Fibroblast of lung (primary cell): Measurements from ENCODE around the gene ANKRD6. TPM values are rescaled to one million over a fixed set of nuclear protein-coding genes. Genes with fewer than 3 reads are reported as not detected.

Source experiments
- DNase-seq, 2 donors: peaks; one replicate each; pipeline versions ENCODE4 v3.0.0 to v3.0.0-alpha.2; 2010; ENCODE audit warnings: low read depth in 2 of 2
- H2AFZ ChIP-seq: 2 replicates; pipeline ENCODE4 v1.5.1; 2012; ENCODE audit warnings: low read length, control low read depth, inconsistent platforms
- H3K27ac ChIP-seq: 2 replicates; pipeline ENCODE4 v1.5.1; 2011; ENCODE audit warnings: low read length, control low read depth; ENCODE audit not compliant: insufficient read depth
- H3K27me3 ChIP-seq: 2 replicates; pipeline ENCODE4 v1.5.1; 2011; ENCODE audit warnings: mild to moderate bottlenecking, low read length; ENCODE audit not compliant: control insufficient read depth, insufficient read depth
- H3K36me3 ChIP-seq: 2 replicates; pipeline ENCODE4 v1.5.1; 2011; ENCODE audit warnings: low read length; ENCODE audit not compliant: control insufficient read depth, insufficient read depth
- H3K4me1 ChIP-seq: 2 replicates; pipeline ENCODE4 v1.5.1; 2011; ENCODE audit warnings: low read length; ENCODE audit not compliant: control insufficient read depth, insufficient read depth; ENCODE audit errors: extremely low read depth
- H3K4me2 ChIP-seq: 2 replicates; pipeline ENCODE4 v1.5.1; 2011; ENCODE audit warnings: low read length, control low read depth; ENCODE audit not compliant: insufficient read depth; ENCODE audit errors: extremely low read depth
- H3K4me3 ChIP-seq, 4 experiments: fragments of 200-600 bp in 1 of 4; sonication (generic) in 1 of 4; replicated peaks in 1 of 4; 2 replicates each; pipeline ENCODE4 v1.5.1; 2011 to 2016; ENCODE audit warnings: low read length in 4 of 4, low read depth in 3 of 4, mild to moderate bottlenecking in 3 of 4, control low read depth in 2 of 4, inconsistent platforms in 1 of 4, mixed read lengths in 1 of 4; ENCODE audit not compliant: insufficient read depth in 1 of 4; ENCODE audit errors: control extremely low read depth in 1 of 4
- H3K79me2 ChIP-seq: 2 replicates; pipeline ENCODE4 v1.5.1; 2012; ENCODE audit warnings: mild to moderate bottlenecking, low read length, inconsistent platforms; ENCODE audit not compliant: control insufficient read depth, insufficient read depth
- H3K9ac ChIP-seq: 2 replicates; pipeline ENCODE4 v1.5.1; 2011; ENCODE audit warnings: mild to moderate bottlenecking, low read length, control low read depth; ENCODE audit not compliant: insufficient read depth
- H3K9me3 ChIP-seq: 2 replicates; pipeline ENCODE4 v1.5.1; 2012; ENCODE audit warnings: low read depth, low read length; ENCODE audit not compliant: control insufficient read depth, insufficient read depth
- H4K20me1 ChIP-seq: 2 replicates; pipeline ENCODE4 v1.5.1; 2011; ENCODE audit warnings: low read length; ENCODE audit not compliant: control insufficient read depth, insufficient read depth; ENCODE audit errors: extremely low read depth
- CTCF ChIP-seq, 2 donors: IDR thresholded peaks in 1 of 2; conservative IDR thresholded peaks in 1 of 2; 1 replicate in 1 of 2; 2 replicates in 1 of 2; pipeline ENCODE4 v1.5.1; 2011 to 2012; ENCODE audit warnings: low read length in 2 of 2, control low read depth in 1 of 2, inconsistent platforms in 1 of 2, low read depth in 1 of 2, mild to moderate bottlenecking in 1 of 2
- EZH2 ChIP-seq: IDR thresholded peaks from 2 replicates; pipeline ENCODE4 v1.5.1; 2012; ENCODE audit warnings: low read length, control low read depth, mild to moderate bottlenecking; ENCODE audit errors: missing control alignments
- polyA plus RNA-seq, 2 donors: library from polyadenylated mRNA; depleted of rRNA in 1 of 2; stranded (reverse) in 1 of 2; unstranded in 1 of 2; fragments of >200 nt; gene quantifications; 2 replicates each; pipeline ENCODE4 v1.2.1, GENCODE V29; 2011 to 2012; ENCODE audit warnings: missing spikeins in 1 of 2
- total RNA-seq: library from RNA; depleted of rRNA; stranded (reverse); fragments of >200 nt; gene quantifications from 2 replicates; pipeline ENCODE4 v1.2.1, GENCODE V29; 2014

Gene ANKRD6
- total and polyA plus RNA-seq, 2 donors (not counting 1 experiment from before 2014, with no cell fraction given) = 0.39 to 2.3 TPM

- Histone ChIP-seq H3K79me2 (no peaks in the 10 kb centered on the region), H3K36me3 (no peaks in the 10 kb centered on the region), H3K4me1 (no peaks in the 10 kb centered on the region), H2AFZ (no peak overlapping the region), H3K27ac (no peak overlapping the region), H3K9ac (no peak overlapping the region), H4K20me1 (no peaks in the 10 kb centered on the region), H3K27me3 (no peaks in the 10 kb centered on the region), H3K9me3 (no peaks in the 10 kb centered on the region), H3K4me3 (no peak overlapping the region), H3K4me2 (no peak overlapping the region)
- TF ChIP-seq EZH2 (no peak), CTCF (conservative IDR thresholded peaks at IDR 0.05 in 1 of 2, IDR thresholded peaks at IDR 0.05 in 1 of 2; ENCODE audit: low read depth in 1 of 2, low read length in 2 of 2) (no peak)
- DNase-seq = no peak
These were observed 142.1 kb downstream of the ANKRD6 start for GRCh38 chr6:89574910-89575561.

- DNase-seq = no peak
- H3K4me2 ChIP-seq = no peak overlapping the region
- H3K27me3 ChIP-seq = no peaks in the 10 kb centered on the region
- H3K36me3 ChIP-seq = no peaks in the 10 kb centered on the region
- no peak for TF ChIP-seq EZH2
- TF ChIP-seq CTCF (conservative IDR thresholded peaks at IDR 0.05 in 1 of 2, IDR thresholded peaks at IDR 0.05 in 1 of 2; ENCODE audit: low read depth in 1 of 2, low read length in 2 of 2) = no peak
- H3K9ac ChIP-seq = no peak overlapping the region
- H3K4me1 ChIP-seq = no peaks in the 10 kb centered on the region
- no peak overlapping the region for H3K4me3 ChIP-seq
- no peaks in the 10 kb centered on the region for H3K9me3 ChIP-seq
- no peak overlapping the region for H3K27ac ChIP-seq
- no peaks in the 10 kb centered on the region for H4K20me1 ChIP-seq
- no peak overlapping the region for H2AFZ ChIP-seq
- H3K79me2 ChIP-seq = no peaks in the 10 kb centered on the region
These were observed 142.6 kb downstream of the ANKRD6 start for GRCh38 chr6:89575562-89575960.

DNA sequence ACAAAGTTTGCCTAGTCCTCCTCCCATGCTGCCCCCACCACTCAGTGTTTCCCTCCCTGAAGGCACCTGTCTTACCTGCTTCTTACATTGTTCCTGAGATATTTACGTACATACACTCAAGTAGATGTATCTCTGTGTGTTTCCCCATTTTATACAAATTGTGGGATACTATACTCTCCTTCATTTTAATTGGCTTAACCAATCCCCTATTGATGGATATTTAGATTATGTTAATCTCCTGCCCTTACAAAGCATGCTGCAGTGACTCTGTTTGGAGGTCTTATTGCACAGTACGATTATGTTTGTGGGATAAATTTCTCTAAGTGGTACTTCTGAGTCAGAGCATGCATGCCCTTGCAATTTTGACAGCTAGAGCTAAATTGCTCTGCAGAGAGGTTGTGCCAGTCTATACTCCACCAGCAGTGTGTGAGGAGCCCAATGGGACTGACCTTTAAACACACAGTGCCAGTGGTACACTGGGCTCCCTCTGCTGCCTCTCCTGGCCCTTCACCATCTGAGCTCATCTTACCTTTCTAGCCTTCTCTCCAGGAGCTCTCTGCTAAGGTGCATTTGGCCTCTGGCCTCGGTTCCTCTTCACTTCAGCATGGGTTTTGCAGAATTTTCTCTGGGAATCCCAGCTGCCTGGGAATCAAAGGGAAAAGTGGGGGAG lies 148.2 kb downstream of the ANKRD6 start:
- no peak for TF ChIP-seq CTCF (conservative IDR thresholded peaks at IDR 0.05 in 1 of 2, IDR thresholded peaks at IDR 0.05 in 1 of 2; ENCODE audit: low read depth in 1 of 2, low read length in 2 of 2)
- TF ChIP-seq EZH2 = no peak
- Histone ChIP-seq H3K36me3 (no peaks in the 10 kb centered on the region), H3K9ac (no peak overlapping the region), H3K27ac (no peak overlapping the region), H3K27me3 (no peaks in the 10 kb centered on the region), H3K4me2 (no peak overlapping the region), H2AFZ (no peak overlapping the region), H3K9me3 (no peaks in the 10 kb centered on the region), H3K4me1 (no peaks in the 10 kb centered on the region), H3K4me3 (no peak overlapping the region), H4K20me1 (no peaks in the 10 kb centered on the region), H3K79me2 (no peaks in the 10 kb centered on the region)
- DNase-seq = no peak
